ENCODE data around the gene NFYC. TPM values are rescaled to one million over a fixed set of nuclear protein-coding genes. Genes with fewer than 3 reads are reported as not detected.

Gene NFYC
- total and polyA plus RNA-seq, 3 donors from 2014 or later, result 69.1 to 83.9 (median 70.0) TPM

GRCh38 chr1:40762144-40762923 is 70.8 kb downstream of the NFYC start:
- Histone ChIP-seq H3K27ac (no peak overlapping the region), H3K27me3 (no peaks in the 10 kb centered on the region), H3K36me3 (ENCODE audit: low read depth, missing control alignments) (no peaks in the 10 kb centered on the region), H3K4me1 (peaks cover 5% of the 10 kb centered on the region), H3K4me3 (no peak overlapping the region), H3K9me3 (no peaks in the 10 kb centered on the region)
- TF ChIP-seq POLR2A (IDR thresholded peaks at IDR 0.05), result no peak
- no peak for TF ChIP-seq CTCF (IDR thresholded peaks at IDR 0.05)
- 81 to 84% methylated on average over 7 of the region's 7 CpGs for WGBS, 2 donors
- intact Hi-C loops (cut with DNase I; ENCODE audit: low total_unique reads), result no loop called here
- DNase-seq, result no peak

- Histone ChIP-seq H3K36me3 (ENCODE audit: low read depth, missing control alignments) (no peaks in the 10 kb centered on the region), H3K27me3 (no peaks in the 10 kb centered on the region), H3K4me1 (peaks cover 5% of the 10 kb centered on the region), H3K4me3 (no peak overlapping the region), H3K27ac (no peak overlapping the region), H3K9me3 (no peaks in the 10 kb centered on the region)
- 87 to 93% methylated on average over 9 of the region's 9 CpGs for WGBS, 2 donors
- TF ChIP-seq POLR2A (IDR thresholded peaks at IDR 0.05) (no peak), CTCF (IDR thresholded peaks at IDR 0.05) (no peak)
- no peak for DNase-seq
- intact Hi-C loops (cut with DNase I; ENCODE audit: low total_unique reads), result no loop called here
Measured at GRCh38 chr1:40763742-40764532, 72.4 kb downstream of the NFYC start.

- DNase-seq, result no peak
- Histone ChIP-seq H3K27me3 (no peaks in the 10 kb centered on the region), H3K9me3 (no peaks in the 10 kb centered on the region), H3K4me3 (no peak overlapping the region), H3K36me3 (ENCODE audit: low read depth, missing control alignments) (no peaks in the 10 kb centered on the region), H3K27ac (no peak overlapping the region), H3K4me1 (peaks cover 5% of the 10 kb centered on the region)
- TF ChIP-seq CTCF (IDR thresholded peaks at IDR 0.05), result no peak
- no peak for TF ChIP-seq POLR2A (IDR thresholded peaks at IDR 0.05)
- intact Hi-C loops (cut with DNase I; ENCODE audit: low total_unique reads), result no loop called here
- 57 to 95% methylated on average over 2 of the region's 2 CpGs for WGBS, 2 donors
Measured at GRCh38 chr1:40764981-40765380, 73.5 kb downstream of the NFYC start.

GRCh38 chr1:40766017-40766416 is 74.5 kb downstream of the NFYC start:
- H3K36me3 ChIP-seq (ENCODE audit: low read depth, missing control alignments), result no peaks in the 10 kb centered on the region
- no peak overlapping the region for H3K4me3 ChIP-seq
- no peak for DNase-seq
- 95 to 96% methylated on average over 2 of the region's 2 CpGs for WGBS, 2 donors
- H3K27me3 ChIP-seq, result no peaks in the 10 kb centered on the region
- intact Hi-C loops (cut with DNase I; ENCODE audit: low total_unique reads), result no loop called here
- H3K9me3 ChIP-seq, result no peaks in the 10 kb centered on the region
- H3K4me1 ChIP-seq, result peaks cover 3% of the 10 kb centered on the region
- H3K27ac ChIP-seq, result no peak overlapping the region
- no peak for TF ChIP-seq POLR2A (IDR thresholded peaks at IDR 0.05)
- TF ChIP-seq CTCF (IDR thresholded peaks at IDR 0.05), result no peak
